ENCODE measurements around the gene FKBP5. TPM values are rescaled to one million over a fixed set of nuclear protein-coding genes. Genes with fewer than 3 reads are reported as not detected.
A peak's percentile ranks its signal among the peaks of the same experiment; 100 is the strongest.

Gene FKBP5
- total RNA-seq, 1 donor from 2014 or later: 4.6 TPM

DNA sequence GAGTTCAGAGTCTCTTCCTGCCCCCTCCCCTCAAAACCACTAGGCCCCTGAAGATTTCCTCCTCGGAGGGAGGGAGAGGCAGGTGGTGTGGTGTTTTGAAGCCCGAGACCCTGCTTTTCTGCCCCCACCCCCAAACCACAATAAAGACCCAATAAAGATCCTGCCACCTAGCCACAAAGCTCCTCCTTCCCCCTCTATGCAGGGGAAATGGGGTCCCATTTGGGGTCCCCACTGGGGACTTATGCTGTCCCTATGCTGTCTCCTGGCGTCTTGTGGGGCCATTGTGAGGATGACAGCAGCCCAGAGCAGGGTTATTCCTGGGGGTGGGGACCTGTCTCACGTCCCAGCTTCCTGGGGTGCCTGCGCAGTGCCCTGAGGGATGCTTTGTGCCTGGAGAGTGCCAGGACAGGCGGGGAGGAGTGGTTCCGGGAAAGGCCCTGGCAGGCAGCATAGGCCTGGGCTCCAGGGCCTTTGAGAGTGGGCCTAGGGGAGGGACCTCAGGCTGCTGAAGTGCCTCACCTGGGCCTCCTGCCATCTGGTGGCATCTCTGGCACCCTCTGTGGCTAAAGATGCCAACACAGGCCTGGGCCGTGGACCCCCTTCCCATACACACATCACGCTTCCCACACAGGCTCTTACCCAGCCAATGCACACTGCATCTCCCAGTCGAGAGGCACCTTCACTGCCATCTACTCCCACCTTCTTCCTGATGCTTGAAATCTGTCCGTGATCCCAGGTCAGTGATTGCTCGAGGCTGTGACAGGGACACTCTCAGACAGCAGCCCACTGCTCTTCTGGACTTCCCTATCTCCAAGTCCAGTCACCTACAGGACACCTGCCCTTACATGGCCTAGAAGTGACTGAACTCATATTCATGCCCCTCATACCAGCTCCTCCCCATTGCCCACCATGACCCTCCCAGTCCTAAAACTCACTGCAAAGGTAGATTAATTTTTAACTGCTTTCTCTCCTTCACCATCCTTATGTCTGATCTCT is 40.3 kb upstream of the FKBP5 start:
- Mint-ChIP-seq H3K27ac (ENCODE audit: unreplicated experiment) (no peak overlapping the region), H3K9me3 (ENCODE audit: unreplicated experiment) (no peaks in the 10 kb centered on the region), H3K36me3 (ENCODE audit: low read depth, unreplicated experiment) (no peaks in the 10 kb centered on the region), H3K4me3 (ENCODE audit: unreplicated experiment) (peak overlapping the region; percentile 75), H3K27me3 (ENCODE audit: low read depth, unreplicated experiment) (peaks cover 27% of the 10 kb centered on the region), H3K4me1 (ENCODE audit: low read depth, unreplicated experiment) (peaks cover 32% of the 10 kb centered on the region)
- TF ChIP-seq, protein P1, sequence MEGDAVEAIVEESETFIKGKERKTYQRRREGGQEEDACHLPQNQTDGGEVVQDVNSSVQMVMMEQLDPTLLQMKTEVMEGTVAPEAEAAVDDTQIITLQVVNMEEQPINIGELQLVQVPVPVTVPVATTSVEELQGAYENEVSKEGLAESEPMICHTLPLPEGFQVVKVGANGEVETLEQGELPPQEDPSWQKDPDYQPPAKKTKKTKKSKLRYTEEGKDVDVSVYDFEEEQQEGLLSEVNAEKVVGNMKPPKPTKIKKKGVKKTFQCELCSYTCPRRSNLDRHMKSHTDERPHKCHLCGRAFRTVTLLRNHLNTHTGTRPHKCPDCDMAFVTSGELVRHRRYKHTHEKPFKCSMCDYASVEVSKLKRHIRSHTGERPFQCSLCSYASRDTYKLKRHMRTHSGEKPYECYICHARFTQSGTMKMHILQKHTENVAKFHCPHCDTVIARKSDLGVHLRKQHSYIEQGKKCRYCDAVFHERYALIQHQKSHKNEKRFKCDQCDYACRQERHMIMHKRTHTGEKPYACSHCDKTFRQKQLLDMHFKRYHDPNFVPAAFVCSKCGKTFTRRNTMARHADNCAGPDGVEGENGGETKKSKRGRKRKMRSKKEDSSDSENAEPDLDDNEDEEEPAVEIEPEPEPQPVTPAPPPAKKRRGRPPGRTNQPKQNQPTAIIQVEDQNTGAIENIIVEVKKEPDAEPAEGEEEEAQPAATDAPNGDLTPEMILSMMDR (IDR thresholded peaks at IDR 0.05; ENCODE audit: insufficient read depth, low read depth, low read length): no peak
- TF ChIP-seq EZH2 (IDR thresholded peaks at IDR 0.05; ENCODE audit: insufficient read depth, low read length): no peak
- peak overlapping the region; percentile 97 for H3K4me2 ChIP-seq (ENCODE audit: low read length)
- H3K9me3 ChIP-seq (ENCODE audit: insufficient read depth, low read depth, low read length): no peaks in the 10 kb centered on the region
- H3K27me3 ChIP-seq (ENCODE audit: insufficient read depth, low read length): no peaks in the 10 kb centered on the region
- FAIRE-seq (no peak), DNase-seq (ENCODE audit: low read depth) (no peak)
- no peak overlapping the region for H3K4me3 ChIP-seq (ENCODE audit: insufficient read depth, low read depth, low read length)
- peaks cover 36% of the 10 kb centered on the region for H3K4me1 ChIP-seq (ENCODE audit: insufficient read depth, low read length)
- peak overlapping the region; percentile 73 for H3K9ac ChIP-seq (ENCODE audit: low read length)
- no peak overlapping the region for H3K27ac ChIP-seq (ENCODE audit: low read depth, low read length)
- no peaks in the 10 kb centered on the region for H3K36me3 ChIP-seq (ENCODE audit: insufficient read depth, low read length)
- no peaks in the 10 kb centered on the region for H3K79me2 ChIP-seq (ENCODE audit: insufficient read depth, low read length)
- no peaks in the 10 kb centered on the region for H4K20me1 ChIP-seq (ENCODE audit: insufficient read depth, low read length)
- no peak overlapping the region for H2AFZ ChIP-seq (ENCODE audit: low read depth, low read length)

DNA sequence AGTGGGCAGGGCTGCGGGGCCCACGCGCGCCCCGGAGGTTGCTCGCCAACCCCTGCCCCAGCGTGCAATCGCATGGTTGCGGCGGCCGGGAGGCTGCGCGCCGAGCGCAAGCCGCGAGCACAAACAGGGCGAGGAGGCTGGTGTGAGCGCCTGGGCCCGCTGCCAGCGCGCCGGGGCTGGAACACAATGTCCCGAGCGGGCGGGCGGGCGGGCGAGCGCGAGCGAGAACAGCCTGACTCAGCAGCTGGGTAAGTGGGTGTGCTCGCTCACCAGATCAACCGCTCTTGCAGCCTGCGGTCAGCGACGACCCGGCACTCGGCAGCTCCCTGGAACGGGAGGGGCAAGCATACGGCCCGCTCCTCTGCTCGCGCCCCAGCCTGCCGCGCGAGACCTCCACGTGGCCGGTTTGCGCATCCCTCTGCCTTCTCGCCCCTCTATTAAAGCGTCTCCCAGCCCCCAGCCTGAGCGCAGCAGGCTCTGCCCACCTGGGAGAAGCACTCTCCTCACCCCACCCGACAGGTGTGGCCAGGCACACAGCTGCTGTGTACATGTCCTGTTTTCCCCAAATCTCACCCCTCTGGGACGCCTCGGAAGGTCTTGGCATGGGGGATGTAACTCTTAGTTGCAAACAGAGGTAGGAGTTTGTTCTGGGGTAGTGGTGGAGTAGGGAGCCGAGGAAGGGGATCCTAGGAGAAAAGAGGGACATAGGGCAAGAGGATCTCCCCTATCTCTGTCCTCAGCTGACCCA is 39.4 kb upstream of the FKBP5 start:
- no peaks in the 10 kb centered on the region for H3K9me3 ChIP-seq (ENCODE audit: insufficient read depth, low read depth, low read length)
- Mint-ChIP-seq H3K27me3 (ENCODE audit: low read depth, unreplicated experiment) (peaks cover 27% of the 10 kb centered on the region), H3K4me1 (ENCODE audit: low read depth, unreplicated experiment) (peaks cover 32% of the 10 kb centered on the region), H3K9me3 (ENCODE audit: unreplicated experiment) (no peaks in the 10 kb centered on the region), H3K4me3 (ENCODE audit: unreplicated experiment) (peak overlapping the region; percentile 75), H3K27ac (ENCODE audit: unreplicated experiment) (peak overlapping the region; percentile 84), H3K36me3 (ENCODE audit: low read depth, unreplicated experiment) (no peaks in the 10 kb centered on the region)
- no peaks in the 10 kb centered on the region for H3K27me3 ChIP-seq (ENCODE audit: insufficient read depth, low read length)
- peak overlapping the region; percentile 43 for H3K27ac ChIP-seq (ENCODE audit: low read depth, low read length)
- peak overlapping the region; percentile 93 for H2AFZ ChIP-seq (ENCODE audit: low read depth, low read length)
- FAIRE-seq (no peak), DNase-seq (ENCODE audit: low read depth) (peak; percentile 92)
- H3K4me1 ChIP-seq (ENCODE audit: insufficient read depth, low read length): peaks cover 36% of the 10 kb centered on the region
- TF ChIP-seq EZH2 (IDR thresholded peaks at IDR 0.05; ENCODE audit: insufficient read depth, low read length): no peak
- TF ChIP-seq, protein P1 (IDR thresholded peaks at IDR 0.05; ENCODE audit: insufficient read depth, low read depth, low read length): no peak
- H3K4me3 ChIP-seq (ENCODE audit: insufficient read depth, low read depth, low read length): peak overlapping the region; percentile 63
- H3K79me2 ChIP-seq (ENCODE audit: insufficient read depth, low read length): no peaks in the 10 kb centered on the region
- H4K20me1 ChIP-seq (ENCODE audit: insufficient read depth, low read length): no peaks in the 10 kb centered on the region
- no peaks in the 10 kb centered on the region for H3K36me3 ChIP-seq (ENCODE audit: insufficient read depth, low read length)
- H3K4me2 ChIP-seq (ENCODE audit: low read length): peak overlapping the region; percentile 97
- H3K9ac ChIP-seq (ENCODE audit: low read length): peak overlapping the region; percentile 73

All from astrocyte (in vitro differentiated cells and primary cell).